Mesendoderm (in vitro differentiated cells): Measurements from ENCODE around the gene RENBP.

Source experiments
- DNase-seq: peaks from one replicate; pipeline ENCODE4 v3.0.0; 2013
- H2AK5ac ChIP-seq: 2 replicates; pipeline ENCODE4 v1.6.1; 2013; ENCODE audit warnings: low read length, inconsistent platforms
- H2BK120ac ChIP-seq: 2 replicates; pipeline ENCODE4 v1.6.1; 2013; ENCODE audit warnings: low read depth, mild to moderate bottlenecking, low read length, moderate library complexity, mixed read lengths
- H2BK15ac ChIP-seq: replicated peaks from 2 replicates; pipeline ENCODE4 v1.6.1; 2013; ENCODE audit warnings: low read depth, mild to moderate bottlenecking, moderate library complexity
- H2BK5ac ChIP-seq: 2 replicates; pipeline ENCODE4 v1.6.1; 2013; ENCODE audit warnings: low read length, inconsistent platforms
- H3K18ac ChIP-seq: 2 replicates; pipeline ENCODE4 v1.6.1; 2013; ENCODE audit warnings: mild to moderate bottlenecking, low read length, mixed read lengths
- H3K23ac ChIP-seq: one replicate; pipeline ENCODE4 v1.6.1; 2013; ENCODE audit warnings: low read length
- H3K27ac ChIP-seq: 2 replicates; pipeline ENCODE4 v1.5.1; 2013; ENCODE audit warnings: low read depth, mild to moderate bottlenecking, inconsistent platforms, low read length, moderate library complexity
- H3K27me3 ChIP-seq: 2 replicates; pipeline ENCODE4 v1.6.1; 2013; ENCODE audit warnings: low read length, control low read depth, mild to moderate bottlenecking, inconsistent platforms; ENCODE audit not compliant: insufficient read depth, poor library complexity
- H3K36me3 ChIP-seq: 2 replicates; pipeline ENCODE4 v1.6.1; 2013; ENCODE audit warnings: low read length, inconsistent platforms; ENCODE audit not compliant: control insufficient read depth, insufficient read depth
- H3K4ac ChIP-seq: one replicate; pipeline ENCODE4 v1.6.1; 2013; ENCODE audit warnings: low read depth, mild to moderate bottlenecking, low read length, moderate library complexity
- H3K4me1 ChIP-seq: 2 replicates; pipeline ENCODE4 v1.6.1; 2013; ENCODE audit warnings: low read depth, low read length, inconsistent platforms; ENCODE audit not compliant: control insufficient read depth
- H3K4me2 ChIP-seq: 2 replicates; pipeline ENCODE4 v1.6.1; 2013; ENCODE audit warnings: low read length
- H3K4me3 ChIP-seq: 2 replicates; pipeline ENCODE4 v1.5.1; 2013; ENCODE audit warnings: mild to moderate bottlenecking, low read length
- H3K56ac ChIP-seq: one replicate; pipeline ENCODE4 v1.6.1; 2013; ENCODE audit warnings: low read length
- H3K79me1 ChIP-seq: 2 replicates; pipeline ENCODE4 v1.6.1; 2013; ENCODE audit warnings: low read length, inconsistent platforms
- H3K79me2 ChIP-seq: 2 replicates; pipeline ENCODE4 v1.6.1; 2013; ENCODE audit warnings: mild to moderate bottlenecking, low read length; ENCODE audit not compliant: control insufficient read depth, insufficient read depth
- H3K9ac ChIP-seq: 2 replicates; pipeline ENCODE4 v1.6.1; 2013; ENCODE audit warnings: low read length, inconsistent platforms
- H4K5ac ChIP-seq: one replicate; pipeline ENCODE4 v1.6.1; 2013; ENCODE audit warnings: low read length
- H4K8ac ChIP-seq: one replicate; pipeline ENCODE4 v1.6.1; 2013; ENCODE audit warnings: low read depth, mild to moderate bottlenecking, control low read depth, low read length, moderate library complexity
- WGBS: extraction: QIAGEN DNeasy Blood & Tissue Kit; methylation state at CpG from one replicate; pipeline ENCODE4 v1.1.7; 2013; ENCODE audit warnings: low lambda C conversion rate, missing lambda C conversion rate; ENCODE audit not compliant: insufficient coverage; ENCODE audit errors: extremely low coverage; 5-methylcytosine and 5-hydroxymethylcytosine counted together

The RENBP gene

DNA sequence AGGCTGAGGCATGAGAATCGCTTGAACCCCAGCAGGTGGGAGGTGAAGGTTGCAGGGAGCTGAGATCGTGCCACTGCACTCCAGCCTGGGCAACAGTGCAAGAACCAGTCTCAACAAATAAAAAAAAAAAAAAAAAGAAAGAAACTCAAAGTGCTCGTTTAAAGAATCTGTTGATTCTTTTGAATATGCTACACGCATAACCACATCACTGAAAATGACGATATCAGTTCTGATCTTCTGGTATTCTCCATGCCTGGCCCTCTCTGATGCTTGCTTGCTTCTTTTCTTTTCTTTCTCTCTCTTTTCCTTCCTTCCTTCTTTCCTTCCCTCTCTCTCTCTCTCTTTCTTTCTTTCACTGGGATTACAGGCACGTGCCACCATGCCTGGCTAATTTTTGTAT lies 32.6 kb downstream of the RENBP start:
- DNase-seq = no peak
- H2AK5ac ChIP-seq = no peak overlapping the region
- H3K4me2 ChIP-seq = no peak overlapping the region
- no peak overlapping the region for H3K56ac ChIP-seq
- H3K27ac ChIP-seq = no peak overlapping the region
- no peak overlapping the region for H4K5ac ChIP-seq
- WGBS = no CpG with 5 or more reads among the region's 6 CpGs
- H3K4me1 ChIP-seq = no peaks in the 10 kb centered on the region
- H3K4me3 ChIP-seq = no peak overlapping the region
- H3K23ac ChIP-seq = no peak overlapping the region
- H3K9ac ChIP-seq = no peak overlapping the region
- no peaks in the 10 kb centered on the region for H3K79me2 ChIP-seq
- H2BK120ac ChIP-seq = no peak overlapping the region
- no peaks in the 10 kb centered on the region for H3K79me1 ChIP-seq
- no peak overlapping the region for H2BK5ac ChIP-seq
- no peaks in the 10 kb centered on the region for H3K27me3 ChIP-seq
- H3K36me3 ChIP-seq = no peaks in the 10 kb centered on the region
- no peak overlapping the region for H3K4ac ChIP-seq
- no peak overlapping the region for H2BK15ac ChIP-seq
- no peak overlapping the region for H4K8ac ChIP-seq
- H3K18ac ChIP-seq = no peak overlapping the region

DNA sequence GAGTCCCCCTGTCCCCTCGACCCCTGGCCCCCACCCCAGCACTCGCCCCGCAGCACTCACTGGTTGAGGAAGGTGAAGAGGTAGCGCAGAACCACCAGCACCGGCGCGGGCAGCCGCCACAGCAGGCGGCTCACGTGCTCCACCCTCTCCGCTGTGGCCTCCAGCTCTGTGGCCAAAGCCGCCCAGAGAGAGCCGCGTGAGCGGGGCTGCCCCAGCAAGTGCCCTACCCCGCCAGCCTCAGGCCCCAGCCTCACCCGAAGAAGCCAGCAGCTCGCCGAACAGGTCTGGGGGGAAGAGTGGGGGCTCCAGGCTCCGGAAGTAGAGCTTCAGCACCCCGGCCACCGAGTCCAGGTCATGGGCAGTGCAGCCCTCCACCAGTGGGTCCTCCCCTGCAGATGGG lies 34.0 kb downstream of the RENBP start:
- H3K27me3 ChIP-seq = no peaks in the 10 kb centered on the region
- no peak overlapping the region for H2BK15ac ChIP-seq
- H3K27ac ChIP-seq = no peak overlapping the region
- no peak for DNase-seq
- no peak overlapping the region for H3K4ac ChIP-seq
- no peak overlapping the region for H2AK5ac ChIP-seq
- no peak overlapping the region for H3K9ac ChIP-seq
- H3K4me1 ChIP-seq = no peaks in the 10 kb centered on the region
- no peaks in the 10 kb centered on the region for H3K79me1 ChIP-seq
- no peak overlapping the region for H4K8ac ChIP-seq
- no peak overlapping the region for H3K56ac ChIP-seq
- H3K79me2 ChIP-seq = no peaks in the 10 kb centered on the region
- WGBS = no CpG with 5 or more reads among the region's 22 CpGs
- no peaks in the 10 kb centered on the region for H3K36me3 ChIP-seq
- H3K4me2 ChIP-seq = no peak overlapping the region
- no peak overlapping the region for H4K5ac ChIP-seq
- H3K4me3 ChIP-seq = no peak overlapping the region
- no peak overlapping the region for H3K23ac ChIP-seq
- H3K18ac ChIP-seq = no peak overlapping the region
- no peak overlapping the region for H2BK120ac ChIP-seq
- H2BK5ac ChIP-seq = no peak overlapping the region

DNA sequence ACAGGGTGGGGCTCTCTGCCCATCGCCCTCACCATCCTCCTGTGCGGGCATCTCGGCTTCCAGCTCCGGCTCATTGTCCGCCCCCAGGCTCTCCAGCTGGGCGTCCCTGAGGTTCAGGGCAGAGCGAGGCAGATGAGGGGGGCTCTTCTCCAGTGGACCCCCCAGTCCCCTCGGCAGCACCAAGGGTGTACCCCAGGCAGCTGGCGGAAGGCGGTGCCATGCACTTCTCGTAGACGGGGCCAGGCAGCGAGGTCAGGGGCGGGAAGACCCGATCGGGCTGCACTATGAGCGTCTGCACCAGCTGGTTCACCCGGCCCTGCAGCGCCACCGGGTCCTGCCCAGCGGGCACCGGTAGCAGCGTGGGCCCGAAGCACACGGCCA lies 34.5 kb downstream of the RENBP start:
- H4K8ac ChIP-seq = no peak overlapping the region
- no peak overlapping the region for H3K9ac ChIP-seq
- no peaks in the 10 kb centered on the region for H3K79me2 ChIP-seq
- DNase-seq = no peak
- H3K4me3 ChIP-seq = no peak overlapping the region
- no peak overlapping the region for H3K4me2 ChIP-seq
- no peak overlapping the region for H3K4ac ChIP-seq
- no peaks in the 10 kb centered on the region for H3K79me1 ChIP-seq
- H2AK5ac ChIP-seq = no peak overlapping the region
- H3K36me3 ChIP-seq = no peaks in the 10 kb centered on the region
- H3K18ac ChIP-seq = no peak overlapping the region
- no peak overlapping the region for H4K5ac ChIP-seq
- H3K4me1 ChIP-seq = no peaks in the 10 kb centered on the region
- WGBS = no CpG with 5 or more reads among the region's 25 CpGs
- no peaks in the 10 kb centered on the region for H3K27me3 ChIP-seq
- no peak overlapping the region for H2BK15ac ChIP-seq
- no peak overlapping the region for H3K56ac ChIP-seq
- no peak overlapping the region for H3K23ac ChIP-seq
- H3K27ac ChIP-seq = no peak overlapping the region
- no peak overlapping the region for H2BK5ac ChIP-seq
- no peak overlapping the region for H2BK120ac ChIP-seq

DNA sequence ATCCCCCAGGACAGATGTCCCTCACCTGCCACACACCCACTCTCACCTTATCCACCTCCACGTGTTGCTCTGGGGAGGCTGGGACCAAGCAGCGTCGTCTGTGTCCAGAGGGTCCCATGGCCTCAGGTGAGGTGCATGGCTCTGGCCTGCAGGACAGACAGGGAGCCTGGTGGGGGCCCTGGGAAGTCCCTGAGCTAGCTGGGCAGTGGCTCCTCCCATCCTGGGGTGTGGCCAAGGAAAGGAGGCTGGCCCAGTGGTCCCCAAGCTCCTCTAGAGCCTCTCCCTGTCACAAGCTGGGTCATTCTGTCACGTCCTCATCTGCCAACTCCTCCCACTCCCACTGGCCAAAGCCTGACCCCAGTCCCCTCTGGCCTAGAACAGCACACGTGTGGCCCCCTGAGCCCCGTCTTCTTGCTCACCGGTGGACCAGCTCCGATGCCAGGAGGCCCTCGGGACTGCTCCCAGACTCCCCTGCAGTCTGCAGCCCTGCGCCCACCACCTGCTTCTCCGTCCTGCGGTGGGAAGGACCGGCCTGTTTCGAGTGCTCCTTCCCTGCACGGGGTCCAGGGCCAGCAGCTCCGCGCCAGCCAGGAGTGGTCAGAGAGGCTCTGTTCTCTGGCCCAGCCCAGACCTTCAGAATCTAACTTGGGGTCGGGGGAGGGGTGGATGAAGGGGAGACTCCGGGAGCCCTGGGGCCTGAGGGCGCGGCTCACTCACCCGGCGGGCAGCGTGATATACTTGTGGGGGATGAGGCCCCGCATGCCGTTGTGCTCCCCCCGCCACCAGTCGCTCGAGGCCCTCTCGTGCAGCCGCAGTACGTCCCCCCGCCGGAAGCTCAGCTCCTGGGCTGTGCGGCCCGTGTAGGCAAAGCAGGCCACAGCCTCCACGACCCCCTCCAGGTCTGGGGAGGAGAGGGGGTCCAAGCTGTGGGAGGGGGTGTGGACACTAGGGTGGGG lies 35.1 kb downstream of the RENBP start:
- no peak overlapping the region for H3K27ac ChIP-seq
- WGBS = no CpG with 5 or more reads among the region's 37 CpGs

DNA sequence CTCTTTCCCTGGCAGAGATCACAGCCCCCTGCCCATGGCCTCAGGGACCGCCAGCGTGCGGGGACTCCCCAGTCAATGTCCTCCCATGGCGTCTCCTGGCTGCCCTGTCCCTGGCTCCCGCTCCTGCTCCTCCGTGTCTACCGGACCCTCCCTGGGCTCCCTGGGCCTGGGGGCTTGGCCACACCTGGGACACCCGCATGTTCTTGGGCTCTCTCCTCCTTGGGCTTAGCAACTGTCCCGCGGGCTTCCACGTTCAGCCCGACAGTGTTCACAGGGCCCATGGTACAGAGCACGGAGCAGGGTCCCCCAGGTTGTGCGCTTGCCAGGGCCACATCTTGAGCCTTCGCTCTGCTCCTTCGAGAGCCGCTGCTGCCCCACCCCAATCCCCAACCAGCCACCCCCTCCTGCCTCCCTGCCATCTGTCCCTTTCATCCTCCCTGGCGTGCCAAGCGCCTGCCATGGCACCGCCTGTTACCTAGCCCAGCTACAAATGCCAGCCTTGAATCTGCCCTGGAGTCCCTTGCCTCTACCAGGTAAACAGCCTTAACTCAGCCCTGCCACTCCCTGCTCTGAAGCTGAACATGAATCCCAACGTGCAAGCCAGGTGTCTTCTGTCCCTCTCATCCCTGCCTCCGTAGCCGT lies 36.1 kb downstream of the RENBP start:
- no peaks in the 10 kb centered on the region for H3K36me3 ChIP-seq
- H2AK5ac ChIP-seq = no peak overlapping the region
- no peaks in the 10 kb centered on the region for H3K79me1 ChIP-seq
- no peak overlapping the region for H3K23ac ChIP-seq
- H2BK5ac ChIP-seq = no peak overlapping the region
- no peaks in the 10 kb centered on the region for H3K27me3 ChIP-seq
- H2BK15ac ChIP-seq = no peak overlapping the region
- H3K9ac ChIP-seq = no peak overlapping the region
- no peak overlapping the region for H3K4me3 ChIP-seq
- no peak overlapping the region for H3K18ac ChIP-seq
- no peak overlapping the region for H3K4ac ChIP-seq
- no peak overlapping the region for H3K4me2 ChIP-seq
- H3K27ac ChIP-seq = no peak overlapping the region
- H4K5ac ChIP-seq = no peak overlapping the region
- no peak overlapping the region for H2BK120ac ChIP-seq
- no peak overlapping the region for H3K56ac ChIP-seq
- no peaks in the 10 kb centered on the region for H3K79me2 ChIP-seq
- WGBS = no CpG with 5 or more reads among the region's 23 CpGs
- no peak overlapping the region for H4K8ac ChIP-seq
- H3K4me1 ChIP-seq = no peaks in the 10 kb centered on the region
- no peak for DNase-seq

More for the DNA sequence above, 35.1 kb downstream of the RENBP start:
- Histone ChIP-seq H3K4me2 (no peak overlapping the region), H3K56ac (no peak overlapping the region), H3K4ac (no peak overlapping the region), H2BK5ac (no peak overlapping the region), H4K5ac (no peak overlapping the region), H3K23ac (no peak overlapping the region), H3K4me1 (no peaks in the 10 kb centered on the region), H2BK15ac (no peak overlapping the region), H3K79me1 (no peaks in the 10 kb centered on the region), H3K9ac (no peak overlapping the region), H4K8ac (no peak overlapping the region), H3K27me3 (no peaks in the 10 kb centered on the region), H3K36me3 (no peaks in the 10 kb centered on the region), H3K4me3 (no peak overlapping the region), H2BK120ac (no peak overlapping the region), H3K79me2 (no peaks in the 10 kb centered on the region), H3K18ac (no peak overlapping the region), H2AK5ac (no peak overlapping the region)
- DNase-seq = peak; percentile 62
